NOMO-1 (cell line): ENCODE results near the gene RGS6.

Experiments
- DNase-seq, 2 experiments: peaks; one replicate each; lab custom pipeline; 2025; ENCODE audit not compliant: unreplicated experiment in 2 of 2; lab: John Stamatoyannopoulos, UW

RGS6 gene

GRCh38 chr14:72516936-72517700, 584.9 kb downstream of the RGS6 start:
- peak; percentile 69 to 72 for DNase-seq

DNA sequence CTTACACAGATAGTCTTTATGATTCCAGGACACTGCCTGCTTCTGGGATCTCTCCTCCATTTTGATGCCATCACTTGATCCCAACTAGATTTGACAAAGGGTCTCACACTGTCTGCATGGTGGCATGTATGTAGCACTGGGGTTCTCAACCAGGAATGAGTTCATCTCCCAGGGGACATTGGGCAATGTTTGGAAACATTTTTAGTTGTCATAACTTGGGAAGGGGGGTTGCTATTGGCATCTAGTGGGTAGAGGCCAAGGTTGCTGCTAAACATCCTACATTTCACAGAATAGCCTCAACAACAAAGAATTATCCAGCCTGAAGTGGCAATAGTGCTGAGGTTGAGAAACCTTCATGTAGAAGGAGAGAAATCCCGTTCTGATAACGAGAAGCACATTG, 585.5 kb downstream of the RGS6 start:
- DNase-seq = no peak

GRCh38 chr14:72518809-72519377, 586.7 kb downstream of the RGS6 start:
- peak; percentile 80 to 81 for DNase-seq

GRCh38 chr14:72519543-72519942, 587.3 kb downstream of the RGS6 start:
- DNase-seq = no peak

DNA sequence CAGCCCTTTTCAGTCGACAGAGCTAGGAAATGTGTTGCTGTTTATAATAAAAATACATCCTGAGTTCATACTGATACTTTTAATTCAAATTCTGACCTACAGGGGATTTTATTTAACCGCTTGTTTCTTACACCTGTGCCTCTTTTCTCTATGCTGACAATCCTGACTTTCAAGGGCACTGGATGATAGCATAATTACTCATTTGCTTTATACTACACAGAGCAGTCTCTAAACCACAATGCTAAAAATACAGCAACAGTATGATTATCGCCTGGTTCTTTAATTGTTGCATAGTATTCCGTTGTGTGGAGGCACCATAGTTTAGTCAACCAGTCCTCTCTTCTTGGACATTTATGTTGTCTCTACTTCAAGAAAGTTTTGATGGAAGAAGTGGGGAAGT, 588.8 kb downstream of the RGS6 start:
- DNase-seq = no peak

GRCh38 chr14:72521968-72522741, 589.9 kb downstream of the RGS6 start:
- DNase-seq = no peak

DNA sequence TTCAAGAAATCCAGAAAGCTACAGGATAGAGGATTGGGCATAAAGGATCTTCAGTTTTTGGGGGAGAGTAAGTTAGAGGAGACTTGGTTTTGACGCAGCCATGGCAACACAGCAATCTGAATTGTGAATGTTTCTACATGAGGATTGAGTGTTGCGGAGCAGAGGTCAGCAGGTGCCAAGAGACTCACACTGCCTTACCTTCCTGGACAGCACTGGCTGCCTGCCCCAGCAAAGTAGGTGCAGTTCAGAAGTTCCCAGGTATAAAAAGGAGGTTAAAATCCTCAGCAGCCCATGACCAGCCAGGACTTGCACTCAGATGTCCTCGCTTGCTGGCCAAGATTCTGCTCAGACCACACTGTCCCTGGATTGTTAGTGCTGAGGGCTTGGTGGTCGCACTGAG, 590.6 kb downstream of the RGS6 start:
- no peak for DNase-seq

DNA sequence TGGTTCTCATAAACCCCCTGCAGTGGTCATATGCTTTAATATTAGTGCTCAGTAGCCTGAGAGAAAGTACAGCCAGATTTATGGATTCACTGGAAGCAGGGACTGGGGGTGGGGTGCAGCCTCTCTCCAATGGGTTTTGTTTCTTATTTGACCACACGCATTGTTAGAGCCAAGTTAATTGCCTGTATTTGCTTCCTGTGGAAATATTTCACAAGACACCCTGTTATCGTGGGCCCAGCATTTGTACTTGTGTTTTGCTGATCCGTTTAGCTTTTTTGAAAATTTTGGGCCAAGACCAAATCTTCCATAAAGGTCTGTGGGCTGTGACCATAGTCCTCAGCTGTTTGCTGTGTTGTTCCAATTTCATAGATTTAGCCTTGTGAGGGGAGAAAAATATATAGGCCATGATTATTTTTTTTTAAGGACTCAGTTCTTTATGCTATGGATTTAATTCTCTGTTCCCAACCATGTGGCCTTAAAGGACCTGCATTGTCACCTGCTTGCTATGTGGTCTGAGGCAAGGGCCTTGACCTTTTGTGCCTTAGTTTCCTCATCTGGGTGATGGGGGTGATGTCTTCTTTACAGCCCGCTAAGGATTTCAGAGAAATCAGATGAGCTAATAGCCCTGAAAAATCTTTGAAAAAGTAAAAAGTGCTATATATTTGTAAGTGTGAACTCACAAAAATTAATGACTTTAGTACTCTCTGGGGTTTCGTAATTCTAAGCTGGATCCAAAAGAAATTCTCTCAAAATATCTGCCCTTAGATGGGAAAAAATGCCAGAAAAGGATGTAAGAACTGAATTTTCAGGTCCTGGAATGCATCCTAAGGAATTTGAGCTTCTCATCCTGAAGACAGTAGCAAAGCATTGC, 591.4 kb downstream of the RGS6 start:
- DNase-seq = peak; percentile 36 to 72

- no peak for DNase-seq
Measured at GRCh38 chr14:72524295-72524629, 592.0 kb downstream of the RGS6 start.

DNA sequence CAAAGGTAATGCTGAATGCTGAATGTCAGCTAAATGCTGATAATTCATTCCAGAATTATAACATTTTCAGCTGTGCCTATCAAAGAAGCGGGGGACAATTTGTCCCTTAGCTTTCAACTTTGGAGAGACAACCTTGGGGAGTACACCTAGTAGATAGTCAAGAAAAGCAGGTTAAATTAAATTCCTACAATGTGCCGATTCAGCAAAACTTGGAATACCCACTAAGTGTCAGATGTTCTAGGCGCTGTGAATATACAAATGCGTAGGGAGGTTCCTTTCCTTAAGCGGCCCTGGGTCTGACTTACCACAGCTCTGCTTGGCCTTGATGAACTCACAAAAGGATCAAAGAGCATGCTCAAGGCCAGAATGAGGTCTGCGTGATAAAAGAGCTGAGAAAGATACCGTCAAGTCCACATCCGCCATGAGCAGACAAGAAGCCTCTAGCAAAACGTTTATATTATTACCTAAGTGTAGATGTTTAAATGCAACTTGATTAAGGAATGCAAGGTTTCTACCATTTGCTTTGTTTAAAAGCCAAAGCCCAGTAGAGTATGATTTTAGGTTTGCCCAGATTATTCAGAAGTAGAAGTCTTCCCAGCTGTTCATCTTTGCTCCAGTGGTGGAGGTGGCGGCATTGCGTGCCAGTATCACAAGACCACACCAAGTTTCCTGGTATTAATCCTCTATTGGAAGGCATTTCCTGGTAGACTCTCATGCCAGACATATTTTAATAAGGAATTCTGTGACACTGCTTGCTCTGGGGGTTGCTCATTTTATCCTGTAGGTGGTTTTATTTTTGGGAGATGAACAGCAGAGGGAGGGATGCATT, 593.1 kb downstream of the RGS6 start:
- no peak for DNase-seq

- DNase-seq = no peak
Measured at GRCh38 chr14:72527591-72527990, 595.4 kb downstream of the RGS6 start.

GRCh38 chr14:72528059-72528862, 596.0 kb downstream of the RGS6 start:
- DNase-seq = no peak

GRCh38 chr14:72528863-72529175, 596.6 kb downstream of the RGS6 start:
- DNase-seq = no peak

DNA sequence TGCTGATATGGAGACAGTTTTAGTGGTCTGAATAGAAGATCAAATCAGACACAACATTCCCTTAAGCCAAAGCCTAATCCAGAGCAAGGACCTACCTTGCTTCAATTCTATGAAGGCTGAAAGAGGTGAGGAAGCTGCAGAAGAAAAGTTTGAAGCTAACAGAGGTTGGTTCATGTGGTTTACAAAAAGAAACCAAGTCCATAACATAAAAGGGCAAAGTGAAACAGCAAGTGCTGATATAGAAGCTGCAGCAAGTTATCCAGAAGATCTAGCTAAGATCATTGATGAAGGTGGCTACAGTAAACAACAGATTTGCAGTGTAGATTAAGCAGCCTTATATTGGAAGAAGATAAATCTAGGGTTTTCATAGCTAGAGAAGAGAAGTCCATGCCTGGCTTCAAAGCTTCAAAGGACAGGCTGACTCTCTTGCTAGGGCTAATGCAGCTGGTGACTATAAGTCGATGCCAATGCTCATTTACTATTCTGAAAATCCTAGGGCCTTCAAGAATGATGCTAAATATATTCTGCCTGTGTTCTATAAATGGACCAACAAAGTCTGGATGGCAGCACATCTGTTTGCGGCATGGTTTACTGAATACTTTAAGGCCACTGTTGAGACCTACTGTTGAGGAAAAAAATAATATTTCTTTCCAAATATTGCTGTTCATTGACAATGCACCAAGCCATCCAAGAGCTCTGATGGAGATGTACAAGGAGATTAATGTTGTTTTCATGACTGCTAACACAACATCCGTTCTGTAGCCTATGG, 600.6 kb downstream of the RGS6 start:
- no peak for DNase-seq

DNA sequence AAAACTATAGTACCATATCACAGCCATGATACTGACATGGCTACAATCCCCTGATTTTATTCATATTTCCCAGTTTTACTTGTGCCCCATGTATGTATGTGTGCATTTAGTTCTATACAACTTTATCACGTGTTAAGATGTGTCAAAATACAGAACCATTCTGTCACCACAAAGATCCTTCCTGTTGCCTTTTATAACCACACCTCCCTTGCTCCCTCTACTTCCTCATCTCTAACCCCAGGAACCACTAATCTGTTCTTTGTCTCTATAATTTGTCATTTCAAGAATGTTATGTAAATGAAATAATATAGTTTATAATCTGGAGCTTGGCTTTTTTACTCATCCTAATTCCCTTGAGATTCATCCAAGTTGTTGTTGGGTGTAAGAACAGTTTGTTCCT, 603.3 kb downstream of the RGS6 start:
- DNase-seq = peak; percentile 75 to 95

DNA sequence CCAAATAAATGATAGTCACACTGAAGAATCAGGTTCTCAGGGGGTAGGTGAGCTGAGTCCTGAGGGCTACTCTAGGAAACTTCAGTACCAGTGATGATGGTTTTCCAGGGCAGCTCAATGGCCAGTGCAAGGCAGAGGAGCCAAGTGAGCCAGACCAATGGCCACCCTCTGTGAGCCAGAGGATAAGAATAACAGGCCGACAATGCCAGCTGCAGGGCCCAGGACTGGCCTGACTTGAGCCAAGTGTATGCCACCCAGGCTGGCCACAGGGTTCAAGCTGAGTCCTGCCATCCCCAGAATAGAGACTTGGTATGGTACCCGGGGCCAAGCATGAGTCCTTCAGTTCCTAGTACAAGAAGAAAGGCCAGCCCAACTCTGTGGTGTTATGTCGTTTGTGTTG, 606.2 kb downstream of the RGS6 start:
- no peak for DNase-seq

GRCh38 chr14:72539661-72540315, 607.6 kb downstream of the RGS6 start:
- DNase-seq = no peak

- no peak for DNase-seq
Measured at GRCh38 chr14:72540836-72541235, 608.6 kb downstream of the RGS6 start.
